ENCODE measurements around the gene NUP37.

The NUP37 gene

GRCh38 chr12:102023343-102023930, 96.5 kb downstream of the NUP37 start:
- DNase-seq = no peak
